ENCODE measurements around the gene TRAPPC13. TPM values are rescaled to one million over a fixed set of nuclear protein-coding genes. Genes with fewer than 3 reads are reported as not detected.
"Not testable (repeated sequence)": the region's sequence is repeated elsewhere in the genome, so short reads cannot be mapped to it uniquely, and the experiment has no call there.

TRAPPC13 gene
- total and polyA plus RNA-seq, 2 donors (not counting 1 experiment from before 2014, with no cell fraction given) = 10.6 to 18.8 TPM

- intact Hi-C loops (cut with micrococcal nuclease) = no loop called here
- no peak for DNase-seq
- ChIA-PET CTCF (no interaction called here), POLR2A (no interaction called here)
- Histone ChIP-seq H3K27me3 (replicated peaks in 1 of 4; ENCODE audit: control extremely low read depth in 1 of 4, control insufficient read depth in 3 of 4, insufficient read depth in 4 of 4, low read length in 3 of 4) (no peaks in the 10 kb centered on the region), H3K4me2 (replicated peaks; ENCODE audit: low read depth, low read length, poor library complexity, severe bottlenecking) (no peak overlapping the region), H3K4me3 (ENCODE audit: control extremely low read depth in 1 of 5, extremely low read depth in 1 of 5, insufficient read depth in 1 of 5, low read depth in 2 of 5, low read length in 4 of 5) (no peak overlapping the region), H3K36me3 (replicated peaks in 1 of 2; ENCODE audit: control extremely low read depth in 1 of 2, control insufficient read depth in 1 of 2, extremely low read depth in 1 of 2, insufficient read depth in 2 of 2, low read length in 1 of 2) (peaks cover 17 to 35% of the 10 kb centered on the region in 2 experiments), H3K27ac (ENCODE audit: low read length in 2 of 2) (no peak overlapping the region), H3K9me3 (ENCODE audit: control extremely low read depth in 1 of 3, control insufficient read depth in 2 of 3, insufficient read depth in 1 of 3, low read length in 2 of 3) (no peaks in the 10 kb centered on the region), H4K20me1 (ENCODE audit: control insufficient read depth, insufficient read depth, low read length, poor library complexity, severe bottlenecking) (no peaks in the 10 kb centered on the region), H2AFZ (ENCODE audit: insufficient read depth, low read depth, low read length, poor library complexity, severe bottlenecking) (no peak overlapping the region), H3K9ac (ENCODE audit: low read length) (no peak overlapping the region), H3K4me1 (ENCODE audit: control insufficient read depth in 2 of 2, insufficient read depth in 2 of 2, low read length in 2 of 2) (no peaks in the 10 kb centered on the region), H3K79me2 (ENCODE audit: control insufficient read depth, insufficient read depth, low read length) (no peaks in the 10 kb centered on the region)
- H3K9me3 Mint-ChIP-seq (ENCODE audit: insufficient read depth) = no peaks in the 10 kb centered on the region
- H3K27ac Mint-ChIP-seq = no peak overlapping the region
- ATAC-seq (ENCODE audit: low read depth) = no peak
- H3K4me1 Mint-ChIP-seq = no peaks in the 10 kb centered on the region
- no peak overlapping the region for H3K4me3 Mint-ChIP-seq
- H3K27me3 Mint-ChIP-seq = no peaks in the 10 kb centered on the region
- TF ChIP-seq CTCF (IDR thresholded peaks at IDR 0.05) = no peak
- TF ChIP-seq EZH2 (IDR thresholded peaks at IDR 0.05; ENCODE audit: borderline replicate concordance, insufficient read depth, low read depth, low read length, poor library complexity, severe bottlenecking) = no peak
Measured at GRCh38 chr5:65674749-65675148, 49.9 kb downstream of the TRAPPC13 start.

- H3K27ac ChIP-seq (ENCODE audit: low read length in 2 of 2); H3K27me3 ChIP-seq (replicated peaks in 1 of 4; ENCODE audit: control extremely low read depth in 1 of 4, control insufficient read depth in 3 of 4, insufficient read depth in 4 of 4, low read length in 3 of 4); H3K27ac Mint-ChIP-seq; H3K9me3 Mint-ChIP-seq (ENCODE audit: insufficient read depth); H3K4me3 Mint-ChIP-seq; H3K4me2 ChIP-seq (replicated peaks; ENCODE audit: low read depth, low read length, poor library complexity, severe bottlenecking); H3K9me3 ChIP-seq (ENCODE audit: control extremely low read depth in 1 of 3, control insufficient read depth in 2 of 3, insufficient read depth in 1 of 3, low read length in 2 of 3); H3K79me2 ChIP-seq (ENCODE audit: control insufficient read depth, insufficient read depth, low read length); H3K4me1 Mint-ChIP-seq; POLR2A ChIA-PET; H2AFZ ChIP-seq (ENCODE audit: insufficient read depth, low read depth, low read length, poor library complexity, severe bottlenecking); H3K27me3 Mint-ChIP-seq; H3K4me1 ChIP-seq (ENCODE audit: control insufficient read depth in 2 of 2, insufficient read depth in 2 of 2, low read length in 2 of 2); H3K4me3 ChIP-seq (ENCODE audit: control extremely low read depth in 1 of 5, extremely low read depth in 1 of 5, insufficient read depth in 1 of 5, low read depth in 2 of 5, low read length in 4 of 5); intact Hi-C loops (cut with micrococcal nuclease); H3K9ac ChIP-seq (ENCODE audit: low read length); ATAC-seq (ENCODE audit: low read depth); H4K20me1 ChIP-seq (ENCODE audit: control insufficient read depth, insufficient read depth, low read length, poor library complexity, severe bottlenecking); CTCF ChIA-PET; DNase-seq: not testable (repeated sequence)
- no CpG with 5 or more reads among the region's 3 CpGs for WGBS (ENCODE audit: insufficient coverage)
- peaks cover 20 to 32% of the 10 kb centered on the region in 2 experiments for H3K36me3 ChIP-seq (replicated peaks in 1 of 2; ENCODE audit: control extremely low read depth in 1 of 2, control insufficient read depth in 1 of 2, extremely low read depth in 1 of 2, insufficient read depth in 2 of 2, low read length in 1 of 2)
Measured at GRCh38 chr5:65676056-65676455, 51.2 kb downstream of the TRAPPC13 start.

All from B cell (primary cell).